A549 (cell line): ENCODE results near the gene SCARF1. TPM values are rescaled to one million over a fixed set of nuclear protein-coding genes. Genes with fewer than 3 reads are reported as not detected.

Experiments used
- ATAC-seq, 2 experiments: fragments of 200-7000 bp in 1 of 2; fragments of >200 bp in 1 of 2; cut with Nextera tagmentation in 1 of 2; cut with Tn5 transposase in 1 of 2; 3 replicates each; pipeline versions ENCODE4 v1.8.0 to v1.9.1; 2018 to 2020; ENCODE audit warnings: mild to moderate bottlenecking in 1 of 2, moderate library complexity in 1 of 2
- CTCF ChIA-PET: fragments of 300-600 bp; sonication (Branson Sonifier 250); formaldehyde crosslinking; extraction: SDS; loops from one replicate; lab custom pipeline; 2021; ENCODE audit warnings: antibody characterized with exemption, inconsistent platforms; lab: Yijun Ruan, JAX
- POLR2A ChIA-PET: fragments of 350-600 bp; formaldehyde crosslinking; extraction: SDS; loops from one replicate; lab custom pipeline; 2021; ENCODE audit warnings: antibody characterized with exemption, inconsistent platforms; lab: Yijun Ruan, JAX
- DNase-seq, 2 experiments: peaks; one replicate each; pipeline versions ENCODE4 v3.0.0 to v3.0.0-alpha.2; 2011 to 2016; ENCODE audit warnings: low read depth in 1 of 2, low spot score in 1 of 2
- FAIRE-seq: peaks from 2 replicates; lab custom pipeline; 2011; peaks lifted over from hg19 to GRCh38; lab: Jason Lieb, UNC
- H3K27ac ChIP-seq, 2 experiments: fragments of >200 bp; sonication (Bioruptor Twin); formaldehyde crosslinking; 3 replicates each; pipeline ENCODE4 v1.5.1; 2016 to 2017
- H3K4me1 ChIP-seq: fragments of >200 bp; sonication (Bioruptor Twin); formaldehyde crosslinking; 3 replicates; pipeline ENCODE4 v1.6.1; 2016
- H3K4me2 ChIP-seq: fragments of >200 bp; sonication (Bioruptor Twin); formaldehyde crosslinking; 3 replicates; pipeline ENCODE4 v1.6.1; 2016
- H3K4me3 ChIP-seq: fragments of >200 bp; sonication (Bioruptor Twin); formaldehyde crosslinking; 3 replicates; pipeline ENCODE4 v1.5.1; 2016
- H3K9me3 ChIP-seq: fragments of >200 bp; sonication (Bioruptor Twin); formaldehyde crosslinking; 3 replicates; pipeline ENCODE4 v1.6.1; 2016
- BCL3 ChIP-seq: fragments of >200 bp; sonication (Bioruptor Twin); formaldehyde crosslinking; IDR thresholded peaks from 3 replicates; pipeline ENCODE4 v1.6.1; 2016
- CEBPB ChIP-seq, 2 experiments: fragments of >200 bp in 1 of 2; sonication (Bioruptor Twin) in 1 of 2; formaldehyde crosslinking in 1 of 2; IDR thresholded peaks; 2 replicates each; pipeline ENCODE4 v1.6.1; 2012 to 2016
- CHD2 ChIP-seq: fragments of 150-350 bp; IDR thresholded peaks from 2 replicates; pipeline ENCODE4 v1.6.1; 2014; ENCODE audit warnings: low read length; ENCODE audit not compliant: partially characterized antibody
- EP300 ChIP-seq, 2 experiments: fragments of >200 bp; sonication (Bioruptor Twin); formaldehyde crosslinking; IDR thresholded peaks; 2 replicates in 1 of 2; 3 replicates in 1 of 2; pipeline ENCODE4 v1.6.1; 2016 to 2017
- FOSB ChIP-seq: fragments of 250-450 bp; sonication (Bioruptor Pico); IDR thresholded peaks from 2 replicates; pipeline ENCODE4 v1.5.0; 2020; ENCODE audit warnings: mild to moderate bottlenecking, moderate library complexity
- FOSL2 ChIP-seq, 2 experiments: fragments of 450-650 bp in 1 of 2; fragments of >200 bp in 1 of 2; sonication (Bioruptor Twin) in 1 of 2; formaldehyde crosslinking; IDR thresholded peaks; 2 replicates each; pipeline versions ENCODE4 v1.5.0 to v1.6.1; 2016 to 2020; ENCODE audit warnings: mild to moderate bottlenecking in 1 of 2, moderate library complexity in 1 of 2
- FOXS1 ChIP-seq: fragments of 250-450 bp; sonication (Bioruptor Pico); IDR thresholded peaks from 2 replicates; pipeline ENCODE4 v1.5.0; 2020; ENCODE audit warnings: mild to moderate bottlenecking, moderate library complexity
- GATA3 ChIP-seq: IDR thresholded peaks from 2 replicates; pipeline ENCODE4 v1.6.1; 2012; ENCODE audit warnings: borderline replicate concordance
- HDAC2 ChIP-seq: fragments of 200-600 bp; sonication (generic); IDR thresholded peaks from 2 replicates; pipeline ENCODE4 v1.6.1; 2016
- HOXA7 ChIP-seq: fragments of 250-450 bp; sonication (Bioruptor Pico); IDR thresholded peaks from 2 replicates; pipeline ENCODE4 v1.5.0; 2020; ENCODE audit warnings: mild to moderate bottlenecking, moderate library complexity
- JUN ChIP-seq, 2 experiments: fragments of >200 bp; sonication (Bioruptor Twin); formaldehyde crosslinking; IDR thresholded peaks; 2 replicates in 1 of 2; 3 replicates in 1 of 2; pipeline ENCODE4 v1.6.1; 2016 to 2017
- JUNB ChIP-seq: fragments of >200 bp; sonication (Bioruptor Twin); formaldehyde crosslinking; IDR thresholded peaks from 2 replicates; pipeline ENCODE4 v1.6.1; 2016
- KDM1A ChIP-seq: fragments of 200-600 bp; sonication (generic); IDR thresholded peaks from 2 replicates; pipeline ENCODE4 v1.6.1; 2016; ENCODE audit warnings: low read depth, mild to moderate bottlenecking
- MAFK ChIP-seq: fragments of 450-650 bp; IDR thresholded peaks from 2 replicates; pipeline ENCODE4 v1.6.1; 2014; ENCODE audit not compliant: partially characterized antibody
- NR3C1 ChIP-seq: fragments of >200 bp; sonication (Bioruptor Twin); formaldehyde crosslinking; IDR thresholded peaks from 3 replicates; pipeline ENCODE4 v1.6.1; 2017
- PBX3 ChIP-seq: IDR thresholded peaks from 2 replicates; pipeline ENCODE4 v1.6.1; 2012
- PHF8 ChIP-seq: fragments of 200-600 bp; sonication (generic); IDR thresholded peaks from 2 replicates; pipeline ENCODE4 v1.6.1; 2016; ENCODE audit warnings: low read depth, mild to moderate bottlenecking, antibody characterized with exemption, moderate library complexity, borderline replicate concordance
- POLR2A ChIP-seq: IDR thresholded peaks from 2 replicates; pipeline ENCODE4 v1.6.1; 2012; ENCODE audit warnings: mild to moderate bottlenecking, low read length
- POLR2AphosphoS2 ChIP-seq: conservative IDR thresholded peaks from 2 replicates; pipeline ENCODE4 v1.6.1; 2012; ENCODE audit warnings: low read length, improper control_type of control experiment, inconsistent platforms
- RAD21 ChIP-seq, 2 experiments: fragments of >200 bp in 1 of 2; sonication (Bioruptor Twin) in 1 of 2; formaldehyde crosslinking in 1 of 2; IDR thresholded peaks in 1 of 2; conservative IDR thresholded peaks in 1 of 2; 2 replicates in 1 of 2; 3 replicates in 1 of 2; pipeline ENCODE4 v1.6.1; 2012 to 2018; ENCODE audit warnings: inconsistent platforms in 1 of 2
- RFX5 ChIP-seq: fragments of 450-650 bp; IDR thresholded peaks from 2 replicates; pipeline ENCODE4 v1.7.1; 2014; ENCODE audit warnings: antibody characterized with exemption, mild to moderate bottlenecking, moderate library complexity
- RNF2 ChIP-seq: fragments of 200-600 bp; sonication (generic); IDR thresholded peaks from 2 replicates; pipeline ENCODE4 v1.6.1; 2016; ENCODE audit warnings: low read depth, mild to moderate bottlenecking, antibody characterized with exemption, moderate library complexity, borderline replicate concordance
- SMC3 ChIP-seq: fragments of >200 bp; sonication (Bioruptor Twin); formaldehyde crosslinking; IDR thresholded peaks from 3 replicates; pipeline ENCODE4 v1.6.1; 2018; ENCODE audit warnings: inconsistent platforms
- TFCP2L1 ChIP-seq: fragments of 250-450 bp; sonication (Bioruptor Pico); IDR thresholded peaks from 2 replicates; pipeline ENCODE4 v1.5.0; 2021; ENCODE audit warnings: mild to moderate bottlenecking
- ZFP36 ChIP-seq: fragments of 450-650 bp; IDR thresholded peaks from 2 replicates; pipeline ENCODE4 v1.6.1; 2014; ENCODE audit warnings: borderline replicate concordance; ENCODE audit not compliant: partially characterized antibody
- ZNF302 ChIP-seq: fragments of 250-450 bp; sonication (Bioruptor Pico); IDR thresholded peaks from 2 replicates; pipeline ENCODE4 v1.9.0; 2021; ENCODE audit warnings: inconsistent platforms, mild to moderate bottlenecking, moderate library complexity
- WGBS: methylation state at CpG from one replicate; pipeline ENCODE4 v1.1.6; 2017; ENCODE audit errors: missing lambda C conversion rate; 5-methylcytosine and 5-hydroxymethylcytosine counted together
- polyA plus RNA-seq, 4 experiments: library from polyadenylated mRNA; depleted of rRNA in 3 of 4; stranded (reverse); fragments of >200 nt; fragmentation: RNase III in 1 of 4; extraction: RNeasy Plus Mini Kit Qiagen cat#74134 plus additional on column Dnase treatment in 1 of 4; gene quantifications; 2 replicates in 3 of 4; 3 replicates in 1 of 4; pipeline ENCODE4 v1.2.3, GENCODE V29; 2011 to 2017
- TF ChIP-seq, protein P1 (sequence below): fragments of 200-600 bp; sonication (generic); IDR thresholded peaks from 2 replicates; pipeline ENCODE4 v1.6.1; 2016; ENCODE audit warnings: antibody characterized with exemption, mild to moderate bottlenecking, moderate library complexity
- TF ChIP-seq, protein P2 (sequence below): IDR thresholded peaks from 2 replicates; pipeline ENCODE4 v1.6.1; 2012; ENCODE audit warnings: low read depth, borderline replicate concordance
- TF ChIP-seq, protein P3 (sequence below): fragments of >200 bp; sonication (Bioruptor Twin); formaldehyde crosslinking; IDR thresholded peaks from 2 replicates; pipeline ENCODE4 v1.6.1; 2016

SCARF1 gene
- polyA plus RNA-seq, 2 of the 4 experiments (the other 2 are of a cell fraction): 0.09 to 0.30 TPM

DNA sequence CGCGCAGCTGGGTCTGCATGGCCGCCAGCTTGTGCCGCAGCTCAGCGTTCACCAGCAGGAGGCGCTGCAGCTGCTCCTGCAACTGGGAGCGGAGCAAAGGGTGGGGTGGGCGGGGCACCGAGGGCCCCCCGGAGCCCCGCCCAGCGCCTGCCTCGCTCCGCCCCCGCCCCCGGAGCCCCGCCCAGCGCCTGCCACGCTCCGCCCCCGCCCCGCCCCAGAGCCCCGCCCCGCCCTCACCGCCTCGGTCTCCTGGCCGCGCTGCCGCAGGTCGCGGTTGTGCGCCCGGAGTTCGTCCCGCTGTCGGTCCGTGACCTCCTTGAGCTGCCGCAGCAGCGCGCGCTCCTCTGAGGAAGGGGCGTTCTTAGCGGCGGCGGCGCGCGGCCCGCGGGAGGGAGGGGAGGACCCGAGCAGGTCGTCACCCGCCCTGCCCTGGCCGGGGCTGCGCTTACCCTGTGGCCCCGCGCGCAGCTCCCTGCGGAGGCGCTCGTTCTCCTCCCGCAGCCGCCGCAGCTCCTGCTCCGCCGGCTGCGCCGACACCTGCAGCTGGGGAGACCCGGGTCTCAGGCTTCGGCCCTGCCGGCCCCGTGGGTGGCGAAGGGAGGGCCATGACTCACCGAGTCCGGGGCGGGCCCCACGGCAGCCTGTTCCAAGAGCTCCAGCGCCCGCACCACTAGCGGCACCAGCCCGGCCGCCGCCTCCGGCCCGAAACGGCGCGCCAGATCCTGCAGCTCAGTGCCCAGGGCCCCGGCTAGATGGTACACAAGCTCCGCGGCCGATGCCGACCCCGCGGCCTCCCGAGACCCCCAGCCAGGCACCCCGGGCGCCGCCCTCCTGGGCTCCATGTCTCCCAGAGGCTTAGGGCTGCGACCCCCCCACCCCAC is 3.7 kb upstream of the SCARF1 start (continued):
- peak; percentile 89; the same call in 1 of the 2 replicates for TF ChIP-seq RNF2
- peak; percentile 51 to 79; a peak in 4 of 5 replicates for TF ChIP-seq JUN (IDR thresholded peaks at IDR 0.05)
- no peak for TF ChIP-seq ZFP36
- no peak for TF ChIP-seq ZNF302
- 0 out of 2 replicates have a peak, but pooled peaks have one; percentile 49 for TF ChIP-seq FOSB (CRISPR knock-in tag)
- TF ChIP-seq GATA3: no peak
- peak; percentile 69; the same call in 1 of the 2 replicates for TF ChIP-seq PHF8
- TF ChIP-seq HOXA7 (CRISPR knock-in tag): no peak
- no peak for TF ChIP-seq KDM1A
- TF ChIP-seq FOSL2 (IDR thresholded peaks at IDR 0.05): no peak
- peak; percentile 91 for TF ChIP-seq FOSL2 (CRISPR knock-in tag; IDR thresholded peaks at IDR 0.05)
- peak; percentile 95; the same call in 2 of the 3 replicates for TF ChIP-seq SMC3
- TF ChIP-seq POLR2A: peak; percentile 85
- TF ChIP-seq NR3C1: no peak
- no peak for TF ChIP-seq EP300 (IDR thresholded peaks at IDR 0.05)
- TF ChIP-seq CHD2: peak; percentile 29
- peak; percentile 65 to 86 for TF ChIP-seq RAD21 (conservative IDR thresholded peaks at IDR 0.05 in 1 of 2, IDR thresholded peaks at IDR 0.05 in 1 of 2)

DNA sequence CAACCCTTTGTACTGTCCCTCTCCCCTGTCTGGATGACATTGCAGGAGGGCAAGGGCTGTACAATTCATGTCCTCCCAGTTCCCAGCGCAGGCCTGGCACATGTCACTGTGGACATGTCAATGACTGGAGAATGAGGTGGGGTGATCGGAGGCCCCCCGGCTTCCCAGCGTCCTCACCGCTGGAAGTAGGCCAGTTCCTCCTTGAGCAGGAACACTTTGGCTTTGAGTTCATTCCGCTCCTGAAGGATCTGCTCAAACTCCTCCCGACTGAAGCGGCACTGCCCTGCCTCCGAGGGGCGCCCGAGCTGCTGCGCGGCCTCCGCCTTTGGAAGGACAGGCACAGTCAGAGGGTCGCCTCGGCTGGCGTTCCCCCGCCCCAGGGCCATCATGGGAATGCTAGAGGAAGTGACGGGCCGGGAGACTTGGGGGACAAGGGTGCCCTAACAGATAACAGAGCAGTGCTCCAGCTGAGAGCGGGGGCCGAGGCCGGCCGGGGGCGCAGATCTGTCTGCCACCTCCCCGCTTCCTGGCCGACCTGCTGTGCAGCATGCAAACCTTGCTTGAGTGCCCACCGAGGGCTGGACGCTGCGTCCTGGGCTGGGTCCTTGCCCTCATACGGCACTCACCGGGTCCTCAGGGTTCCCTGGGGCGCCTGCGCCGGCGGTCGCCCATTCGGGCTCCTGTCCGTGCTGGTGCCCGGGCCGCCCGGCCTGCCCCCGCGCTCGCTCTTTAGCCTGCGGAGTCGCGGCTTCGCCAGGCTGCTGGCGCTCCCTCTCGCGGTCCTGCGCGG is 2.8 kb upstream of the SCARF1 start:
- POLR2A ChIA-PET: interaction anchor here (0.6 to 3.4 kb wide), 19 partner anchors 10 to 769 kb away, joined by 3 to 43 read pairs (median 7); partner anchors contain the start of genes INPP5K, SLC43A2 and WDR81
- peak; percentile 72 to 82 for ATAC-seq
- DNase-seq: peak in 1 of 2 experiments; percentile 67
- CTCF ChIA-PET: interaction anchor here (0.5 to 11.7 kb wide), 50 partner anchors 9 to 1928 kb away, joined by 3 to 204 read pairs (median 6); partner anchors contain the start of genes INPP5K, PITPNA, PRPF8 and RTN4RL1
- peaks cover 38% of the 10 kb centered on the region for H3K4me1 ChIP-seq
- H3K27ac ChIP-seq: peak overlapping the region; percentile 85 to 89
- FAIRE-seq: no peak
- no peaks in the 10 kb centered on the region for H3K9me3 ChIP-seq
- H3K4me2 ChIP-seq: peak overlapping the region; percentile 97
- 9% methylated on average over 24 of the region's 54 CpGs for WGBS
- peak overlapping the region; percentile 53 for H3K4me3 ChIP-seq
- TF ChIP-seq FOXS1 (CRISPR knock-in tag) (no peak), FOSB (CRISPR knock-in tag) (no peak), RNF2 (peak; percentile 77; the same call in 1 of the 2 replicates), BCL3 (no peak; the same call in 2 of the 3 replicates), RFX5 (0 out of 2 replicates have a peak, but pooled peaks have one; percentile 24), POLR2AphosphoS2 (no peak), PBX3 (0 out of 2 replicates have a peak, but pooled peaks have one; percentile 46), JUNB (no peak), MAFK (no peak), POLR2A (peak; percentile 19; the same call in 1 of the 2 replicates), SMC3 (no peak; the same call in 2 of the 3 replicates), EP300 (IDR thresholded peaks at IDR 0.05) (no peak), PHF8 (peak; percentile 29), ZNF302 (no peak), TFCP2L1 (no peak), HDAC2 (no peak), CEBPB (IDR thresholded peaks at IDR 0.05) (no peak)
- TF ChIP-seq, protein P1, sequence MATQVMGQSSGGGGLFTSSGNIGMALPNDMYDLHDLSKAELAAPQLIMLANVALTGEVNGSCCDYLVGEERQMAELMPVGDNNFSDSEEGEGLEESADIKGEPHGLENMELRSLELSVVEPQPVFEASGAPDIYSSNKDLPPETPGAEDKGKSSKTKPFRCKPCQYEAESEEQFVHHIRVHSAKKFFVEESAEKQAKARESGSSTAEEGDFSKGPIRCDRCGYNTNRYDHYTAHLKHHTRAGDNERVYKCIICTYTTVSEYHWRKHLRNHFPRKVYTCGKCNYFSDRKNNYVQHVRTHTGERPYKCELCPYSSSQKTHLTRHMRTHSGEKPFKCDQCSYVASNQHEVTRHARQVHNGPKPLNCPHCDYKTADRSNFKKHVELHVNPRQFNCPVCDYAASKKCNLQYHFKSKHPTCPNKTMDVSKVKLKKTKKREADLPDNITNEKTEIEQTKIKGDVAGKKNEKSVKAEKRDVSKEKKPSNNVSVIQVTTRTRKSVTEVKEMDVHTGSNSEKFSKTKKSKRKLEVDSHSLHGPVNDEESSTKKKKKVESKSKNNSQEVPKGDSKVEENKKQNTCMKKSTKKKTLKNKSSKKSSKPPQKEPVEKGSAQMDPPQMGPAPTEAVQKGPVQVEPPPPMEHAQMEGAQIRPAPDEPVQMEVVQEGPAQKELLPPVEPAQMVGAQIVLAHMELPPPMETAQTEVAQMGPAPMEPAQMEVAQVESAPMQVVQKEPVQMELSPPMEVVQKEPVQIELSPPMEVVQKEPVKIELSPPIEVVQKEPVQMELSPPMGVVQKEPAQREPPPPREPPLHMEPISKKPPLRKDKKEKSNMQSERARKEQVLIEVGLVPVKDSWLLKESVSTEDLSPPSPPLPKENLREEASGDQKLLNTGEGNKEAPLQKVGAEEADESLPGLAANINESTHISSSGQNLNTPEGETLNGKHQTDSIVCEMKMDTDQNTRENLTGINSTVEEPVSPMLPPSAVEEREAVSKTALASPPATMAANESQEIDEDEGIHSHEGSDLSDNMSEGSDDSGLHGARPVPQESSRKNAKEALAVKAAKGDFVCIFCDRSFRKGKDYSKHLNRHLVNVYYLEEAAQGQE: no peak
- TF ChIP-seq, protein P2, sequence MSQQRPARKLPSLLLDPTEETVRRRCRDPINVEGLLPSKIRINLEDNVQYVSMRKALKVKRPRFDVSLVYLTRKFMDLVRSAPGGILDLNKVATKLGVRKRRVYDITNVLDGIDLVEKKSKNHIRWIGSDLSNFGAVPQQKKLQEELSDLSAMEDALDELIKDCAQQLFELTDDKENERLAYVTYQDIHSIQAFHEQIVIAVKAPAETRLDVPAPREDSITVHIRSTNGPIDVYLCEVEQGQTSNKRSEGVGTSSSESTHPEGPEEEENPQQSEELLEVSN: peak; percentile 30; the same call in 1 of the 2 replicates
- TF ChIP-seq, protein P3, sequence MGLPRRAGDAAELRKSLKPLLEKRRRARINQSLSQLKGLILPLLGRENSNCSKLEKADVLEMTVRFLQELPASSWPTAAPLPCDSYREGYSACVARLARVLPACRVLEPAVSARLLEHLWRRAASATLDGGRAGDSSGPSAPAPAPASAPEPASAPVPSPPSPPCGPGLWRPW: no peak
